Measurements from ENCODE around the gene GOLGA6A. TPM values are rescaled to one million over a fixed set of nuclear protein-coding genes. Genes with fewer than 3 reads are reported as not detected.
A peak's percentile ranks its signal among the peaks of the same experiment; 100 is the strongest.

Gene GOLGA6A
- total RNA-seq, 6 donors from 2014 or later: 0.30 TPM; not detected in 5

- Histone ChIP-seq H3K36me3 (peaks cover 0 to 38% (median 15%) of the 10 kb centered on the region in 4 donors), H3K4me1 (peaks cover 20 to 41% (median 28%) of the 10 kb centered on the region in 4 donors), H3K4me3 (no peak overlapping the region), H3K9me3 (no peaks in the 10 kb centered on the region), H3K27me3 (no peaks in the 10 kb centered on the region), H3K27ac (peak overlapping the region in 1 of 4 donors; percentile 45)
- TF ChIP-seq CTCF (IDR thresholded peaks at IDR 0.05) (no peak), EP300 (IDR thresholded peaks at IDR 0.05) (no peak), POLR2AphosphoS5 (IDR thresholded peaks at IDR 0.05) (no peak), POLR2A (IDR thresholded peaks at IDR 0.05) (no peak)
- WGBS, 2 donors: 83 to 86% methylated on average over 6 to 7 of the region's 7 CpGs
- DNase-seq: no peak
- no peak for ATAC-seq (ENCODE audit: low FRiP score in 2 of 2)
Observed at GRCh38 chr15:74046275-74046674, 36.1 kb downstream of the GOLGA6A start.

GRCh38 chr15:74045636-74046274 is 36.6 kb downstream of the GOLGA6A start:
- Histone ChIP-seq H3K36me3 (peaks cover 0 to 43% (median 15%) of the 10 kb centered on the region in 4 donors), H3K4me1 (peaks cover 20 to 42% (median 24%) of the 10 kb centered on the region in 4 donors), H3K27me3 (no peaks in the 10 kb centered on the region), H3K9me3 (no peaks in the 10 kb centered on the region), H3K27ac (peak overlapping the region in 1 of 4 donors; percentile 81), H3K4me3 (no peak overlapping the region)
- TF ChIP-seq CTCF (IDR thresholded peaks at IDR 0.05): no peak
- no peak for TF ChIP-seq POLR2AphosphoS5 (IDR thresholded peaks at IDR 0.05)
- TF ChIP-seq POLR2A (IDR thresholded peaks at IDR 0.05): no peak
- TF ChIP-seq EP300 (IDR thresholded peaks at IDR 0.05): no peak
- DNase-seq (no peak), ATAC-seq (ENCODE audit: low FRiP score in 2 of 2) (no peak)
- WGBS, 2 donors: 86 to 88% methylated on average over 5 to 7 of the region's 7 CpGs

- ATAC-seq (ENCODE audit: low FRiP score in 2 of 2): no peak
- no peaks in the 10 kb centered on the region for H3K27me3 ChIP-seq
- peaks cover 16 to 41% (median 24%) of the 10 kb centered on the region in 4 donors for H3K4me1 ChIP-seq
- TF ChIP-seq POLR2AphosphoS5 (IDR thresholded peaks at IDR 0.05) (no peak), POLR2A (IDR thresholded peaks at IDR 0.05) (no peak), CTCF (IDR thresholded peaks at IDR 0.05) (no peak), EP300 (IDR thresholded peaks at IDR 0.05) (no peak)
- no peak overlapping the region for H3K4me3 ChIP-seq
- peaks cover 0 to 43% (median 15%) of the 10 kb centered on the region in 4 donors for H3K36me3 ChIP-seq
- no peaks in the 10 kb centered on the region for H3K9me3 ChIP-seq
- H3K27ac ChIP-seq: peak overlapping the region in 1 of 4 donors; percentile 81
- no peak for DNase-seq
Observed at GRCh38 chr15:74045184-74045583, 37.2 kb downstream of the GOLGA6A start.

GRCh38 chr15:74044267-74045110 is 37.9 kb downstream of the GOLGA6A start:
- Histone ChIP-seq H3K27ac (peak overlapping the region; percentile 35 to 81 (median 52)), H3K4me1 (peaks cover 22 to 39% (median 26%) of the 10 kb centered on the region in 4 donors), H3K36me3 (peaks cover 0 to 43% (median 15%) of the 10 kb centered on the region in 4 donors), H3K9me3 (no peaks in the 10 kb centered on the region), H3K4me3 (no peak overlapping the region), H3K27me3 (no peaks in the 10 kb centered on the region)
- TF ChIP-seq POLR2A (IDR thresholded peaks at IDR 0.05) (no peak), EP300 (IDR thresholded peaks at IDR 0.05) (no peak), POLR2AphosphoS5 (IDR thresholded peaks at IDR 0.05) (no peak), CTCF (IDR thresholded peaks at IDR 0.05) (no peak)
- ATAC-seq (ENCODE audit: low FRiP score in 2 of 2) (peak; percentile 4 to 75), DNase-seq (peak in 1 of 2 donors; percentile 80)
- WGBS, 2 donors: 71 to 85% methylated on average over 7 to 27 of the region's 31 CpGs

Data from upper lobe of left lung (tissue), 6 donors.